Measurements from ENCODE around the gene BDH1. TPM values are rescaled to one million over a fixed set of nuclear protein-coding genes. Genes with fewer than 3 reads are reported as not detected.

The BDH1 gene
- total and polyA plus RNA-seq, 2 of the 13 experiments (the other 11 are each of a cell fraction or from before 2014, with no cell fraction given) = 21.2 to 71.9 TPM

- Histone ChIP-seq H2AFZ (ENCODE audit: low read length) (no peak overlapping the region), H3K79me2 (ENCODE audit: insufficient read depth, low read length) (peaks cover 3% of the 10 kb centered on the region), H3K4me3 (replicated peaks in 1 of 3; ENCODE audit: insufficient read depth in 1 of 3, low read depth in 2 of 3, low read length in 3 of 3) (no peak overlapping the region), H3K9ac (ENCODE audit: insufficient read depth, low read depth, low read length) (no peak overlapping the region), H3K4me2 (ENCODE audit: low read depth, low read length) (no peak overlapping the region), H3K9me3 (ENCODE audit: low read length) (no peaks in the 10 kb centered on the region), H3K27me3 (ENCODE audit: control insufficient read depth in 1 of 2, insufficient read depth in 2 of 2, low read length in 2 of 2) (no peaks in the 10 kb centered on the region), H3K27ac (ENCODE audit: extremely low read length, insufficient read depth, low read length) (no peak overlapping the region), H3K4me1 (ENCODE audit: insufficient read depth, low read length) (peaks cover 69% of the 10 kb centered on the region), H4K20me1 (ENCODE audit: insufficient read depth, low read length) (no peaks in the 10 kb centered on the region), H3K36me3 (replicated peaks in 1 of 2; ENCODE audit: control insufficient read depth in 1 of 2, insufficient read depth in 2 of 2, low read length in 2 of 2) (no peaks in the 10 kb centered on the region)
- ATAC-seq (no peak), DNase-seq (ENCODE audit: low spot score) (no peak), FAIRE-seq (no peak)
- intact Hi-C loops (cut with micrococcal nuclease; ENCODE audit: unreplicated experiment) (no loop called here), in situ Hi-C loops (cut with HindIII; ENCODE audit: extremely low pct_ligation_motif_present, low pct_unique_long_range_greater_than_20kb) (no loop called here)
- no peak for TF ChIP-seq E2F2 (CRISPR knock-in tag; IDR thresholded peaks at IDR 0.05; ENCODE audit: borderline replicate concordance)
- no peak for TF ChIP-seq HNF4A (CRISPR knock-in tag; IDR thresholded peaks at IDR 0.05)
- TF ChIP-seq MAFK (conservative IDR thresholded peaks at IDR 0.05 in 1 of 2, IDR thresholded peaks at IDR 0.05 in 1 of 2; ENCODE audit: low read length in 2 of 2) = peak; percentile 76 to 79; a peak in 3 of 4 replicates
- TF ChIP-seq ZNF280D (CRISPR knock-in tag; IDR thresholded peaks at IDR 0.05) = no peak
- TF ChIP-seq NR2F6 (IDR thresholded peaks at IDR 0.05) = peak; percentile 29; the same call in 1 of the 2 replicates
- no peak for TF ChIP-seq NR2F6 (CRISPR knock-in tag; IDR thresholded peaks at IDR 0.05)
- TF ChIP-seq HNF1A (IDR thresholded peaks at IDR 0.05; ENCODE audit: low read depth) = no peak
- no peak for TF ChIP-seq HNF1A (CRISPR knock-in tag; IDR thresholded peaks at IDR 0.05; ENCODE audit: borderline replicate concordance)
- no peak for TF ChIP-seq ZFP41 (CRISPR knock-in tag; IDR thresholded peaks at IDR 0.05; ENCODE audit: borderline replicate concordance)
- TF ChIP-seq KLF13 (CRISPR knock-in tag; IDR thresholded peaks at IDR 0.05) = no peak
- no peak for TF ChIP-seq TOE1 (CRISPR knock-in tag; IDR thresholded peaks at IDR 0.05)
- no peak for TF ChIP-seq ZNF562 (CRISPR knock-in tag; IDR thresholded peaks at IDR 0.05; ENCODE audit: borderline replicate concordance)
- TF ChIP-seq SOX13 (IDR thresholded peaks at IDR 0.05) = no peak
- peak in 1 of 2 experiments; percentile 37; a peak in 1 of 4 replicates for TF ChIP-seq SOX13 (CRISPR knock-in tag; conservative IDR thresholded peaks at IDR 0.05 in 1 of 2, IDR thresholded peaks at IDR 0.05 in 1 of 2)
- TF ChIP-seq ZNF350 (CRISPR knock-in tag; IDR thresholded peaks at IDR 0.05; ENCODE audit: borderline replicate concordance, low read depth) = no peak
- peak; percentile 58 for TF ChIP-seq MAFF (IDR thresholded peaks at IDR 0.05; ENCODE audit: low read depth, low read length)
- CTCF ChIA-PET (ENCODE audit: low intra/inter-chr PET ratio, low total read pairs) = no interaction called here
- WGBS (ENCODE audit: low lambda C conversion rate) = 65% methylated on average over 6 of the region's 6 CpGs
- no TSS peak for BruUV-seq (replicated peaks)
- POLR2A ChIA-PET = no interaction called here
Observed at GRCh38 chr3:197460639-197461038, 95.1 kb downstream of the BDH1 start.
